WTC11 (cell line): ENCODE measurements around the gene SYCP2L. TPM values are rescaled to one million over a fixed set of nuclear protein-coding genes. Genes with fewer than 3 reads are reported as not detected.

Experiments
- ATAC-seq: fragments of 200-7000 bp; cut with Tn5 transposase; 2 replicates; pipeline ENCODE4 v1.10.0; 2021; ENCODE audit warnings: mild to moderate bottlenecking, moderate library complexity
- CTCF ChIA-PET: fragments of 300-600 bp; sonication (Branson Sonifier 250); formaldehyde crosslinking; loops from one replicate; lab custom pipeline; 2021; ENCODE audit warnings: antibody characterized with exemption; lab: Charles Lee
- POLR2A ChIA-PET: fragments of 350-600 bp; sonication (Branson Sonifier 250); formaldehyde crosslinking; loops from one replicate; lab custom pipeline; 2021; ENCODE audit warnings: antibody characterized with exemption; lab: Charles Lee
- DNase-seq: peaks from one replicate; pipeline ENCODE4 v3.0.0; 2021; ENCODE audit warnings: low spot score
- H3K27ac Mint-ChIP-seq: 2 replicates; pipeline ENCODE4 v1.8.0; 2021; ENCODE audit warnings: mixed read lengths
- H3K27me3 Mint-ChIP-seq: 2 replicates; pipeline ENCODE4 v1.8.0; 2021; ENCODE audit warnings: low read depth, mild to moderate bottlenecking, moderate library complexity, mixed read lengths
- H3K36me3 Mint-ChIP-seq: 2 replicates; pipeline ENCODE4 v1.8.0; 2021; ENCODE audit warnings: mixed read lengths
- H3K4me1 Mint-ChIP-seq: 2 replicates; pipeline ENCODE4 v1.8.0; 2022; ENCODE audit warnings: mixed read lengths
- H3K4me3 Mint-ChIP-seq: 2 replicates; pipeline ENCODE4 v1.8.0; 2021; ENCODE audit warnings: mild to moderate bottlenecking, moderate library complexity, mixed read lengths
- H3K9me3 Mint-ChIP-seq: 2 replicates; pipeline ENCODE4 v1.8.0; 2021; ENCODE audit warnings: mixed read lengths
- CBFB ChIP-seq: sonication (generic); formaldehyde crosslinking; IDR thresholded peaks from 2 replicates; pipeline ENCODE4 v1.8.1; 2022; ENCODE audit warnings: mild to moderate bottlenecking, low read depth, missing genetic modification reagents
- IRF2 ChIP-seq: sonication (generic); formaldehyde crosslinking; IDR thresholded peaks from 2 replicates; pipeline ENCODE4 v1.8.0; 2022; ENCODE audit warnings: low read depth, missing genetic modification reagents, borderline replicate concordance
- NFE2L1 ChIP-seq: sonication (generic); formaldehyde crosslinking; IDR thresholded peaks from 2 replicates; pipeline ENCODE4 v1.8.1; 2023; ENCODE audit warnings: missing genetic modification reagents
- PRRX2 ChIP-seq: fragments of 250-450 bp; sonication (Bioruptor Pico); IDR thresholded peaks from 2 replicates; pipeline ENCODE4 v1.8.0; 2021; ENCODE audit warnings: mild to moderate bottlenecking
- SOX15 ChIP-seq: fragments of 250-450 bp; sonication (Bioruptor Pico); IDR thresholded peaks from 2 replicates; pipeline ENCODE4 v1.9.0; 2021; ENCODE audit warnings: mild to moderate bottlenecking
- ZBTB21 ChIP-seq: sonication (generic); formaldehyde crosslinking; IDR thresholded peaks from 2 replicates; pipeline ENCODE4 v1.8.1; 2023; ENCODE audit warnings: mild to moderate bottlenecking, missing genetic modification reagents, borderline replicate concordance
- ZNF219 ChIP-seq: sonication (generic); formaldehyde crosslinking; IDR thresholded peaks from 2 replicates; pipeline ENCODE4 v1.8.0; 2023; ENCODE audit warnings: missing genetic modification reagents, mild to moderate bottlenecking, borderline replicate concordance
- ZNF232 ChIP-seq: sonication (generic); formaldehyde crosslinking; IDR thresholded peaks from 2 replicates; pipeline ENCODE4 v1.8.0; 2022; ENCODE audit warnings: mild to moderate bottlenecking, missing genetic modification reagents
- ZNF317 ChIP-seq: sonication (generic); formaldehyde crosslinking; IDR thresholded peaks from 2 replicates; pipeline ENCODE4 v1.8.1; 2023; ENCODE audit warnings: low read depth, mild to moderate bottlenecking, moderate library complexity, missing genetic modification reagents, borderline replicate concordance
- ZNF416 ChIP-seq: fragments of 250-450 bp; sonication (Bioruptor Pico); IDR thresholded peaks from 2 replicates; pipeline ENCODE4 v1.9.0; 2021; ENCODE audit warnings: mild to moderate bottlenecking, inconsistent platforms
- total RNA-seq: library from RNA; stranded (reverse); gene quantifications from 3 replicates; pipeline ENCODE4 v1.2.3, GENCODE V29; 2021
- TF ChIP-seq, protein P1 (sequence below): sonication (generic); formaldehyde crosslinking; IDR thresholded peaks from 2 replicates; pipeline ENCODE4 v1.8.1; 2022; ENCODE audit warnings: mild to moderate bottlenecking, moderate library complexity, missing genetic modification reagents
- TF ChIP-seq, protein P2 (sequence below): fragments of 250-450 bp; sonication (Bioruptor Pico); conservative IDR thresholded peaks from 2 replicates; pipeline ENCODE4 v1.9.0; 2021; ENCODE audit warnings: mild to moderate bottlenecking
- TF ChIP-seq, protein P3 (sequence below): sonication (generic); formaldehyde crosslinking; IDR thresholded peaks from 2 replicates; pipeline ENCODE4 v1.8.1; 2022; ENCODE audit warnings: missing genetic modification reagents, borderline replicate concordance
- TF ChIP-seq, protein P4 (sequence below): sonication (generic); formaldehyde crosslinking; IDR thresholded peaks from 2 replicates; pipeline ENCODE4 v1.8.0; 2022; ENCODE audit warnings: mild to moderate bottlenecking, missing genetic modification reagents
- TF ChIP-seq, protein P5 (sequence below): sonication (generic); formaldehyde crosslinking; conservative IDR thresholded peaks from 2 replicates; pipeline ENCODE4 v1.8.1; 2023; ENCODE audit warnings: mild to moderate bottlenecking, low read depth, missing genetic modification reagents, moderate library complexity
- TF ChIP-seq, protein P6 (sequence below): sonication (generic); formaldehyde crosslinking; IDR thresholded peaks from 2 replicates; pipeline ENCODE4 v1.8.0; 2023; ENCODE audit warnings: mild to moderate bottlenecking, missing genetic modification reagents
- TF ChIP-seq, protein P7 (sequence below): fragments of 250-450 bp; sonication (Bioruptor Pico); IDR thresholded peaks from 2 replicates; pipeline ENCODE4 v1.9.0; 2021; ENCODE audit warnings: mild to moderate bottlenecking, borderline replicate concordance
- TF ChIP-seq, protein P8 (sequence below): sonication (generic); formaldehyde crosslinking; IDR thresholded peaks from 2 replicates; pipeline ENCODE4 v1.8.1; 2023; ENCODE audit warnings: mild to moderate bottlenecking, moderate library complexity, missing genetic modification reagents
- TF ChIP-seq, protein P9 (sequence below): sonication (generic); formaldehyde crosslinking; IDR thresholded peaks from 2 replicates; pipeline ENCODE4 v1.8.1; 2022; ENCODE audit warnings: low read depth, mild to moderate bottlenecking, moderate library complexity, missing genetic modification reagents, borderline replicate concordance

Gene SYCP2L
- total RNA-seq, 1 experiment from 2014 or later = 5.4 TPM

DNA sequence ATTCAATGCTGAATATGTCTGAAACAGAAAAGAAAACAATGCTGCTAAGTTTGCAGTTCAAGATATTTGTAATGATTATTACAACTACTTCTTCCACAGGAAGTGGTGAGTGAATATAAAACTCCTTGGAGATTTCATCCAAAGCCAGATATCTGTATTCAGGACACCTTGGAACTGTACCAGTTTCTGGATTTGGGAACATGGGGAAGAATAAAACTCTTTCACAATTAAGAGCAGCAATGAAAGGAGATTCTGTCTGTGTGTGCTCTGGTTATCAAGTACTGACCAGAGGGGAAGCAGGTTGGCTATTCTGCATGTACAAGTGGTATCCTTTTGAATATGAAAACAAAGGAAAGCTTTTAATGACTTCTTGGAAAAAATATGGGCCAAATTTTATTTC lies 136.2 kb downstream of the SYCP2L start:
- Mint-ChIP-seq H3K4me1 (peaks cover 55% of the 10 kb centered on the region), H3K4me3 (no peak overlapping the region), H3K36me3 (no peaks in the 10 kb centered on the region), H3K27ac (no peak overlapping the region), H3K9me3 (no peaks in the 10 kb centered on the region), H3K27me3 (no peaks in the 10 kb centered on the region)
- DNase-seq (no peak), ATAC-seq (no peak)
- TF ChIP-seq ZNF219 (no peak), SOX15 (no peak), CBFB (no peak), IRF2 (CRISPR knock-in tag) (no peak), ZNF232 (CRISPR knock-in tag) (no peak), ZNF317 (CRISPR knock-in tag) (no peak), NFE2L1 (CRISPR knock-in tag) (no peak), ZBTB21 (no peak), ZNF416 (CRISPR knock-in tag) (no peak), PRRX2 (CRISPR knock-in tag) (no peak)
- TF ChIP-seq, protein P1, sequence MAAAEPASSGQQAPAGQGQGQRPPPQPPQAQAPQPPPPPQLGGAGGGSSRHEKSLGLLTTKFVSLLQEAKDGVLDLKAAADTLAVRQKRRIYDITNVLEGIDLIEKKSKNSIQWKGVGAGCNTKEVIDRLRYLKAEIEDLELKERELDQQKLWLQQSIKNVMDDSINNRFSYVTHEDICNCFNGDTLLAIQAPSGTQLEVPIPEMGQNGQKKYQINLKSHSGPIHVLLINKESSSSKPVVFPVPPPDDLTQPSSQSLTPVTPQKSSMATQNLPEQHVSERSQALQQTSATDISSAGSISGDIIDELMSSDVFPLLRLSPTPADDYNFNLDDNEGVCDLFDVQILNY = no peak
- TF ChIP-seq, protein P2, sequence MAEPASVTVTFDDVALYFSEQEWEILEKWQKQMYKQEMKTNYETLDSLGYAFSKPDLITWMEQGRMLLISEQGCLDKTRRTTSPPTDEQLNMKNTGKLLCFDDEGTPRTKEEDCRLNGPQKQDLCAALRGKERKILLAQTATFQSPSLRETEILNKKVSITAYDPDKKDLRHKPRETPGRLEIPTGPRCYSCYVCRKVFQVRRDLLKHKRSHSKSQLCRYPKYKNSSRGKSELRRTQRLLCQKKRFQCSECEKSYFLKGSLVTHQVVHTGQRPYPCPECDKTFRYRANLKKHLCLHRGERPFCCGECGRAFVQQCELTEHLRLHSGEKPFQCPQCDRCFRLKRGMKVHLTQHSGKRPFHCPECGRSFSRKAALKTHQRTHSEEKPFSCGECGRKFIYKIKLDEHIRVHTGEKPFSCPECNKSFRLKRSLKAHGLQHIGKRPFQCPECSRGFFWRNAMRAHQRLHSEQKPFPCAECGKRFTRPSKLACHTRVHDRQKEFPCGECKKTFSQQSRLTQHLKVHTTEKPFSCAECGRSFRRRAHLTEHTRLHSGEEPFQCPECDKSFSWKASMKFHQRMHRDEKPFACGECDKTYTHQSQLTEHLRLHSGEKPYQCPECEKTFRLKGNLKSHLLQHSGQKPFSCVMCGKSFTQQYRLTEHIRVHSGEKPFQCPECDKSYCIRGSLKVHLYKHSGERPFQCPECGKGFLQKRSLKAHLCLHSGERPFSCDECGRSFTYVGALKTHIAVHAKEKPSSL (CRISPR knock-in tag) = no peak
- TF ChIP-seq, protein P3, sequence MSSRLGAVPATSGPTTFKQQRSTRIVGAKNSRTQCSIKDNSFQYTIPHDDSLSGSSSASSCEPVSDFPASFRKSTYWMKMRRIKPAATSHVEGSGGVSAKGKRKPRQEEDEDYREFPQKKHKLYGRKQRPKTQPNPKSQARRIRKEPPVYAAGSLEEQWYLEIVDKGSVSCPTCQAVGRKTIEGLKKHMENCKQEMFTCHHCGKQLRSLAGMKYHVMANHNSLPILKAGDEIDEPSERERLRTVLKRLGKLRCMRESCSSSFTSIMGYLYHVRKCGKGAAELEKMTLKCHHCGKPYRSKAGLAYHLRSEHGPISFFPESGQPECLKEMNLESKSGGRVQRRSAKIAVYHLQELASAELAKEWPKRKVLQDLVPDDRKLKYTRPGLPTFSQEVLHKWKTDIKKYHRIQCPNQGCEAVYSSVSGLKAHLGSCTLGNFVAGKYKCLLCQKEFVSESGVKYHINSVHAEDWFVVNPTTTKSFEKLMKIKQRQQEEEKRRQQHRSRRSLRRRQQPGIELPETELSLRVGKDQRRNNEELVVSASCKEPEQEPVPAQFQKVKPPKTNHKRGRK (CRISPR knock-in tag) = no peak
- TF ChIP-seq, protein P4, sequence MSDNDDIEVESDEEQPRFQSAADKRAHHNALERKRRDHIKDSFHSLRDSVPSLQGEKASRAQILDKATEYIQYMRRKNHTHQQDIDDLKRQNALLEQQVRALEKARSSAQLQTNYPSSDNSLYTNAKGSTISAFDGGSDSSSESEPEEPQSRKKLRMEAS (CRISPR knock-in tag) = no peak
- TF ChIP-seq, protein P5, sequence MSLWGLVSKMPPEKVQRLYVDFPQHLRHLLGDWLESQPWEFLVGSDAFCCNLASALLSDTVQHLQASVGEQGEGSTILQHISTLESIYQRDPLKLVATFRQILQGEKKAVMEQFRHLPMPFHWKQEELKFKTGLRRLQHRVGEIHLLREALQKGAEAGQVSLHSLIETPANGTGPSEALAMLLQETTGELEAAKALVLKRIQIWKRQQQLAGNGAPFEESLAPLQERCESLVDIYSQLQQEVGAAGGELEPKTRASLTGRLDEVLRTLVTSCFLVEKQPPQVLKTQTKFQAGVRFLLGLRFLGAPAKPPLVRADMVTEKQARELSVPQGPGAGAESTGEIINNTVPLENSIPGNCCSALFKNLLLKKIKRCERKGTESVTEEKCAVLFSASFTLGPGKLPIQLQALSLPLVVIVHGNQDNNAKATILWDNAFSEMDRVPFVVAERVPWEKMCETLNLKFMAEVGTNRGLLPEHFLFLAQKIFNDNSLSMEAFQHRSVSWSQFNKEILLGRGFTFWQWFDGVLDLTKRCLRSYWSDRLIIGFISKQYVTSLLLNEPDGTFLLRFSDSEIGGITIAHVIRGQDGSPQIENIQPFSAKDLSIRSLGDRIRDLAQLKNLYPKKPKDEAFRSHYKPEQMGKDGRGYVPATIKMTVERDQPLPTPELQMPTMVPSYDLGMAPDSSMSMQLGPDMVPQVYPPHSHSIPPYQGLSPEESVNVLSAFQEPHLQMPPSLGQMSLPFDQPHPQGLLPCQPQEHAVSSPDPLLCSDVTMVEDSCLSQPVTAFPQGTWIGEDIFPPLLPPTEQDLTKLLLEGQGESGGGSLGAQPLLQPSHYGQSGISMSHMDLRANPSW (CRISPR knock-in tag) = no peak
- TF ChIP-seq, protein P6, sequence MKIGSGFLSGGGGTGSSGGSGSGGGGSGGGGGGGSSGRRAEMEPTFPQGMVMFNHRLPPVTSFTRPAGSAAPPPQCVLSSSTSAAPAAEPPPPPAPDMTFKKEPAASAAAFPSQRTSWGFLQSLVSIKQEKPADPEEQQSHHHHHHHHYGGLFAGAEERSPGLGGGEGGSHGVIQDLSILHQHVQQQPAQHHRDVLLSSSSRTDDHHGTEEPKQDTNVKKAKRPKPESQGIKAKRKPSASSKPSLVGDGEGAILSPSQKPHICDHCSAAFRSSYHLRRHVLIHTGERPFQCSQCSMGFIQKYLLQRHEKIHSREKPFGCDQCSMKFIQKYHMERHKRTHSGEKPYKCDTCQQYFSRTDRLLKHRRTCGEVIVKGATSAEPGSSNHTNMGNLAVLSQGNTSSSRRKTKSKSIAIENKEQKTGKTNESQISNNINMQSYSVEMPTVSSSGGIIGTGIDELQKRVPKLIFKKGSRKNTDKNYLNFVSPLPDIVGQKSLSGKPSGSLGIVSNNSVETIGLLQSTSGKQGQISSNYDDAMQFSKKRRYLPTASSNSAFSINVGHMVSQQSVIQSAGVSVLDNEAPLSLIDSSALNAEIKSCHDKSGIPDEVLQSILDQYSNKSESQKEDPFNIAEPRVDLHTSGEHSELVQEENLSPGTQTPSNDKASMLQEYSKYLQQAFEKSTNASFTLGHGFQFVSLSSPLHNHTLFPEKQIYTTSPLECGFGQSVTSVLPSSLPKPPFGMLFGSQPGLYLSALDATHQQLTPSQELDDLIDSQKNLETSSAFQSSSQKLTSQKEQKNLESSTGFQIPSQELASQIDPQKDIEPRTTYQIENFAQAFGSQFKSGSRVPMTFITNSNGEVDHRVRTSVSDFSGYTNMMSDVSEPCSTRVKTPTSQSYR = no peak
- TF ChIP-seq, protein P7, sequence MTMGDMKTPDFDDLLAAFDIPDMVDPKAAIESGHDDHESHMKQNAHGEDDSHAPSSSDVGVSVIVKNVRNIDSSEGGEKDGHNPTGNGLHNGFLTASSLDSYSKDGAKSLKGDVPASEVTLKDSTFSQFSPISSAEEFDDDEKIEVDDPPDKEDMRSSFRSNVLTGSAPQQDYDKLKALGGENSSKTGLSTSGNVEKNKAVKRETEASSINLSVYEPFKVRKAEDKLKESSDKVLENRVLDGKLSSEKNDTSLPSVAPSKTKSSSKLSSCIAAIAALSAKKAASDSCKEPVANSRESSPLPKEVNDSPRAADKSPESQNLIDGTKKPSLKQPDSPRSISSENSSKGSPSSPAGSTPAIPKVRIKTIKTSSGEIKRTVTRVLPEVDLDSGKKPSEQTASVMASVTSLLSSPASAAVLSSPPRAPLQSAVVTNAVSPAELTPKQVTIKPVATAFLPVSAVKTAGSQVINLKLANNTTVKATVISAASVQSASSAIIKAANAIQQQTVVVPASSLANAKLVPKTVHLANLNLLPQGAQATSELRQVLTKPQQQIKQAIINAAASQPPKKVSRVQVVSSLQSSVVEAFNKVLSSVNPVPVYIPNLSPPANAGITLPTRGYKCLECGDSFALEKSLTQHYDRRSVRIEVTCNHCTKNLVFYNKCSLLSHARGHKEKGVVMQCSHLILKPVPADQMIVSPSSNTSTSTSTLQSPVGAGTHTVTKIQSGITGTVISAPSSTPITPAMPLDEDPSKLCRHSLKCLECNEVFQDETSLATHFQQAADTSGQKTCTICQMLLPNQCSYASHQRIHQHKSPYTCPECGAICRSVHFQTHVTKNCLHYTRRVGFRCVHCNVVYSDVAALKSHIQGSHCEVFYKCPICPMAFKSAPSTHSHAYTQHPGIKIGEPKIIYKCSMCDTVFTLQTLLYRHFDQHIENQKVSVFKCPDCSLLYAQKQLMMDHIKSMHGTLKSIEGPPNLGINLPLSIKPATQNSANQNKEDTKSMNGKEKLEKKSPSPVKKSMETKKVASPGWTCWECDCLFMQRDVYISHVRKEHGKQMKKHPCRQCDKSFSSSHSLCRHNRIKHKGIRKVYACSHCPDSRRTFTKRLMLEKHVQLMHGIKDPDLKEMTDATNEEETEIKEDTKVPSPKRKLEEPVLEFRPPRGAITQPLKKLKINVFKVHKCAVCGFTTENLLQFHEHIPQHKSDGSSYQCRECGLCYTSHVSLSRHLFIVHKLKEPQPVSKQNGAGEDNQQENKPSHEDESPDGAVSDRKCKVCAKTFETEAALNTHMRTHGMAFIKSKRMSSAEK (CRISPR knock-in tag) = no peak
- TF ChIP-seq, protein P8, sequence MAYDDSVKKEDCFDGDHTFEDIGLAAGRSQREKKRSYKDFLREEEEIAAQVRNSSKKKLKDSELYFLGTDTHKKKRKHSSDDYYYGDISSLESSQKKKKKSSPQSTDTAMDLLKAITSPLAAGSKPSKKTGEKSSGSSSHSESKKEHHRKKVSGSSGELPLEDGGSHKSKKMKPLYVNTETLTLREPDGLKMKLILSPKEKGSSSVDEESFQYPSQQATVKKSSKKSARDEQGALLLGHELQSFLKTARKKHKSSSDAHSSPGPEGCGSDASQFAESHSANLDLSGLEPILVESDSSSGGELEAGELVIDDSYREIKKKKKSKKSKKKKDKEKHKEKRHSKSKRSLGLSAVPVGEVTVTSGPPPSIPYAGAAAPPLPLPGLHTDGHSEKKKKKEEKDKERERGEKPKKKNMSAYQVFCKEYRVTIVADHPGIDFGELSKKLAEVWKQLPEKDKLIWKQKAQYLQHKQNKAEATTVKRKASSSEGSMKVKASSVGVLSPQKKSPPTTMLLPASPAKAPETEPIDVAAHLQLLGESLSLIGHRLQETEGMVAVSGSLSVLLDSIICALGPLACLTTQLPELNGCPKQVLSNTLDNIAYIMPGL = no peak
- TF ChIP-seq, protein P9, sequence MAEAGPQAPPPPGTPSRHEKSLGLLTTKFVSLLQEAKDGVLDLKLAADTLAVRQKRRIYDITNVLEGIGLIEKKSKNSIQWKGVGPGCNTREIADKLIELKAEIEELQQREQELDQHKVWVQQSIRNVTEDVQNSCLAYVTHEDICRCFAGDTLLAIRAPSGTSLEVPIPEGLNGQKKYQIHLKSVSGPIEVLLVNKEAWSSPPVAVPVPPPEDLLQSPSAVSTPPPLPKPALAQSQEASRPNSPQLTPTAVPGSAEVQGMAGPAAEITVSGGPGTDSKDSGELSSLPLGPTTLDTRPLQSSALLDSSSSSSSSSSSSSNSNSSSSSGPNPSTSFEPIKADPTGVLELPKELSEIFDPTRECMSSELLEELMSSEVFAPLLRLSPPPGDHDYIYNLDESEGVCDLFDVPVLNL (CRISPR knock-in tag) = no peak
- CTCF ChIA-PET = interaction anchor here (0.6 to 2.9 kb wide), 2 partner anchors 14 to 69 kb away, joined by 3 to 10 read pairs; no protein-coding TSS in a partner anchor
- POLR2A ChIA-PET = no interaction called here
